ENCODE data around the gene CPTP. TPM values are rescaled to one million over a fixed set of nuclear protein-coding genes. Genes with fewer than 3 reads are reported as not detected.
"Not testable (repeated sequence)": the region's sequence is repeated elsewhere in the genome, so short reads cannot be mapped to it uniquely, and the experiment has no call there.

CPTP gene
- total RNA-seq, 2 donors from 2014 or later = 14.3 to 15.7 TPM

- no peak overlapping the region for H3K4me3 Mint-ChIP-seq
- DNase-seq = no peak
- no peaks in the 10 kb centered on the region for H3K36me3 Mint-ChIP-seq (ENCODE audit: low read depth)
- no peak for ATAC-seq
- peaks cover 5% of the 10 kb centered on the region for H3K4me1 Mint-ChIP-seq
- no peaks in the 10 kb centered on the region for H3K27me3 Mint-ChIP-seq
- no peaks in the 10 kb centered on the region for H3K9me3 ChIP-seq (ENCODE audit: control insufficient read depth, low read length, poor library complexity, severe bottlenecking)
- H3K27ac Mint-ChIP-seq = no peak overlapping the region
Observed at GRCh38 chr1:1314237-1314586, 10.4 kb upstream of the CPTP start.

- H3K36me3 Mint-ChIP-seq (ENCODE audit: low read depth) = no peaks in the 10 kb centered on the region
- no peaks in the 10 kb centered on the region for H3K27me3 Mint-ChIP-seq
- H3K4me1 Mint-ChIP-seq = peaks cover 5% of the 10 kb centered on the region
- no peak for ATAC-seq
- no peak overlapping the region for H3K27ac Mint-ChIP-seq
- DNase-seq = no peak
- H3K4me3 Mint-ChIP-seq = no peak overlapping the region
- H3K9me3 ChIP-seq (ENCODE audit: control insufficient read depth, low read length, poor library complexity, severe bottlenecking) = no peaks in the 10 kb centered on the region
Observed at GRCh38 chr1:1314678-1315335, 9.8 kb upstream of the CPTP start.

GRCh38 chr1:1315435-1315954 lies 9.1 kb upstream of the CPTP start:
- Mint-ChIP-seq H3K4me3 (peak overlapping the region; percentile 39), H3K36me3 (ENCODE audit: low read depth) (no peaks in the 10 kb centered on the region), H3K27me3 (no peaks in the 10 kb centered on the region), H3K27ac (no peak overlapping the region), H3K4me1 (peaks cover 7% of the 10 kb centered on the region)
- H3K9me3 ChIP-seq (ENCODE audit: control insufficient read depth, low read length, poor library complexity, severe bottlenecking) = no peaks in the 10 kb centered on the region
- ATAC-seq (no peak), DNase-seq (no peak)

- not testable (repeated sequence) for H3K27me3 Mint-ChIP-seq; DNase-seq; ATAC-seq; H3K27ac Mint-ChIP-seq; H3K9me3 ChIP-seq (ENCODE audit: control insufficient read depth, low read length, poor library complexity, severe bottlenecking); H3K4me1 Mint-ChIP-seq; H3K4me3 Mint-ChIP-seq; H3K36me3 Mint-ChIP-seq (ENCODE audit: low read depth)
Observed at GRCh38 chr1:1316199-1316598, 8.4 kb upstream of the CPTP start.

- ATAC-seq (no peak), DNase-seq (no peak)
- peaks cover 2% of the 10 kb centered on the region for H3K36me3 Mint-ChIP-seq (ENCODE audit: low read depth)
- no peak overlapping the region for H3K4me3 Mint-ChIP-seq
- H3K4me1 Mint-ChIP-seq = peaks cover 7% of the 10 kb centered on the region
- H3K27me3 Mint-ChIP-seq = no peaks in the 10 kb centered on the region
- H3K27ac Mint-ChIP-seq = peak overlapping the region; percentile 41
- no peaks in the 10 kb centered on the region for H3K9me3 ChIP-seq (ENCODE audit: control insufficient read depth, low read length, poor library complexity, severe bottlenecking)
Observed at GRCh38 chr1:1317420-1317819, 7.2 kb upstream of the CPTP start.

GRCh38 chr1:1318131-1318652 lies 6.4 kb upstream of the CPTP start:
- H3K4me1 Mint-ChIP-seq = peaks cover 8% of the 10 kb centered on the region
- no peak for DNase-seq
- H3K36me3 Mint-ChIP-seq (ENCODE audit: low read depth) = peaks cover 2% of the 10 kb centered on the region
- H3K4me3 Mint-ChIP-seq = no peak overlapping the region
- H3K27ac Mint-ChIP-seq = no peak overlapping the region
- H3K9me3 ChIP-seq (ENCODE audit: control insufficient read depth, low read length, poor library complexity, severe bottlenecking) = no peaks in the 10 kb centered on the region
- no peaks in the 10 kb centered on the region for H3K27me3 Mint-ChIP-seq
- ATAC-seq = no peak

- no peaks in the 10 kb centered on the region for H3K9me3 ChIP-seq (ENCODE audit: control insufficient read depth, low read length, poor library complexity, severe bottlenecking)
- Mint-ChIP-seq H3K36me3 (ENCODE audit: low read depth) (peaks cover 4% of the 10 kb centered on the region), H3K27ac (no peak overlapping the region), H3K4me1 (peaks cover 13% of the 10 kb centered on the region), H3K27me3 (no peaks in the 10 kb centered on the region), H3K4me3 (no peak overlapping the region)
- no peak for DNase-seq
- no peak for ATAC-seq
Observed at GRCh38 chr1:1318777-1319645, 5.6 kb upstream of the CPTP start.

GRCh38 chr1:1319646-1319941 lies 5.0 kb upstream of the CPTP start:
- Mint-ChIP-seq H3K36me3 (ENCODE audit: low read depth) (peaks cover 4% of the 10 kb centered on the region), H3K27me3 (no peaks in the 10 kb centered on the region), H3K4me3 (peak overlapping the region; percentile 43), H3K4me1 (peaks cover 15% of the 10 kb centered on the region), H3K27ac (no peak overlapping the region)
- H3K9me3 ChIP-seq (ENCODE audit: control insufficient read depth, low read length, poor library complexity, severe bottlenecking) = no peaks in the 10 kb centered on the region
- DNase-seq (no peak), ATAC-seq (no peak)

GRCh38 chr1:1320666-1321448 lies 3.7 kb upstream of the CPTP start:
- Mint-ChIP-seq H3K4me3 (no peak overlapping the region), H3K36me3 (ENCODE audit: low read depth) (peaks cover 4% of the 10 kb centered on the region), H3K27me3 (no peaks in the 10 kb centered on the region), H3K27ac (no peak overlapping the region), H3K4me1 (peaks cover 17% of the 10 kb centered on the region)
- DNase-seq (no peak), ATAC-seq (no peak)
- no peaks in the 10 kb centered on the region for H3K9me3 ChIP-seq (ENCODE audit: control insufficient read depth, low read length, poor library complexity, severe bottlenecking)

GRCh38 chr1:1321477-1321876 lies 3.1 kb upstream of the CPTP start:
- H3K4me1 Mint-ChIP-seq = peaks cover 21% of the 10 kb centered on the region
- ATAC-seq = no peak
- peaks cover 4% of the 10 kb centered on the region for H3K36me3 Mint-ChIP-seq (ENCODE audit: low read depth)
- no peak for DNase-seq
- no peaks in the 10 kb centered on the region for H3K9me3 ChIP-seq (ENCODE audit: control insufficient read depth, low read length, poor library complexity, severe bottlenecking)
- no peak overlapping the region for H3K4me3 Mint-ChIP-seq
- H3K27ac Mint-ChIP-seq = peak overlapping the region; percentile 75
- no peaks in the 10 kb centered on the region for H3K27me3 Mint-ChIP-seq

GRCh38 chr1:1322418-1322817 lies 2.2 kb upstream of the CPTP start:
- Mint-ChIP-seq H3K27me3 (no peaks in the 10 kb centered on the region), H3K27ac (peak overlapping the region; percentile 75), H3K4me3 (peak overlapping the region; percentile 86), H3K36me3 (ENCODE audit: low read depth) (peaks cover 4% of the 10 kb centered on the region), H3K4me1 (peaks cover 21% of the 10 kb centered on the region)
- H3K9me3 ChIP-seq (ENCODE audit: control insufficient read depth, low read length, poor library complexity, severe bottlenecking) = no peaks in the 10 kb centered on the region
- DNase-seq (no peak), ATAC-seq (no peak)

GRCh38 chr1:1322952-1323351 lies 1.6 kb upstream of the CPTP start:
- Mint-ChIP-seq H3K27ac (peak overlapping the region; percentile 88), H3K27me3 (no peaks in the 10 kb centered on the region), H3K4me1 (peaks cover 21% of the 10 kb centered on the region), H3K36me3 (ENCODE audit: low read depth) (peaks cover 4% of the 10 kb centered on the region), H3K4me3 (peak overlapping the region; percentile 94)
- no peak for DNase-seq
- ATAC-seq = no peak
- H3K9me3 ChIP-seq (ENCODE audit: control insufficient read depth, low read length, poor library complexity, severe bottlenecking) = no peaks in the 10 kb centered on the region

- H3K9me3 ChIP-seq (ENCODE audit: control insufficient read depth, low read length, poor library complexity, severe bottlenecking) = no peaks in the 10 kb centered on the region
- H3K36me3 Mint-ChIP-seq (ENCODE audit: low read depth) = peaks cover 4% of the 10 kb centered on the region
- ATAC-seq = peak; percentile 52
- H3K4me1 Mint-ChIP-seq = peaks cover 20% of the 10 kb centered on the region
- DNase-seq = no peak
- no peaks in the 10 kb centered on the region for H3K27me3 Mint-ChIP-seq
- peak overlapping the region; percentile 88 for H3K27ac Mint-ChIP-seq
- H3K4me3 Mint-ChIP-seq = peak overlapping the region; percentile 94
Observed at GRCh38 chr1:1324084-1324523, 498 bp upstream of the CPTP start.

Data from T-helper 17 cell (primary cell).